ENCODE measurements around the gene CCL16. TPM values are rescaled to one million over a fixed set of nuclear protein-coding genes. Genes with fewer than 3 reads are reported as not detected.
"Not testable (repeated sequence)": the region's sequence is repeated elsewhere in the genome, so short reads cannot be mapped to it uniquely, and the experiment has no call there.

CCL16 gene
- total RNA-seq, 1 experiment from 2014 or later, result not detected

DNA sequence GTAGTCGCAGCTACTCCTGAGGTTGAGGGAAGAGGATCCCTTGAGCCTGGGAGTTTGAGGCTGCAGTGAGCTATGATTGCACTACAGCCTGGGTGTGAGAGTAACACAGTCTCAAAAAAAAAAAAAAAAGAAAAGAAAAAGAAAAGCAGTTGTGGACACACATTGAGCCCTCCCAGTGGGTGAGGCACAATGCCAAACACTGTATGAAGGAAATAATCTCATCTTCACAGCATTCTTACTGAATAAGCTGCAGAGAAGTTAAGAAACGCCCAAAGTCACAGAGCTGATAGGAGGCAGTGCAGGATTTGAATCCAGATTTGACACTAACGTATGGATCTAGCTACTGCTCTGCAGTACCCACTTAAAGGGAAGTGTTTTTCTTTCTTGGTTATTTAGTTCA lies 31.9 kb downstream of the CCL16 start:
- no peak for DNase-seq (ENCODE audit: low read depth)
- in situ Hi-C loops (cut with HindIII; ENCODE audit: low pct_unique_long_range_greater_than_20kb, low sequenced_read_pairs), result no loop called here

GRCh38 chr17:35948092-35948491 lies 33.2 kb downstream of the CCL16 start:
- in situ Hi-C loops (cut with HindIII; ENCODE audit: low pct_unique_long_range_greater_than_20kb, low sequenced_read_pairs), result no loop called here
- no peak for DNase-seq (ENCODE audit: low read depth)

DNA sequence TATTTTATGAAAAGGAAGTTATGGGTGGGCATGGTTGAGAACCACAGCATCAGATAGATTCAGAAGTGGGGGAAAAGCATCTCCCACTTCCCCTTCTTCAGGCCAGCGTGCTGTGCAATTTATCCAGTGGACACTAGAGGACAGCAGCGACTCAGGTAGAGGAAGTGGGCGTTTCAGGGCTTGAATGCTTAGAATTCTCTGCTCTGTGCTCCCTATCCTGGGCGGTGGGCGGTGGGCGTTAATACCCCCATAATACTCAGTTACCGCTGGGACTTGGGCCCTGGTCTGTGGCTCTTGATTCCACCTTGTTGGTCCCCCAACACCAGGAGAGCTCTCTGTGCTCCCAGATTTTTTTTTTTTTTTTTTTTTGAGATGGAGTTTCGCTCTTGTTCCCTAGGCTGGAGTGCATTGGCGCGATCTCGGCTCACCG lies 34.1 kb downstream of the CCL16 start:
- DNase-seq (ENCODE audit: low read depth), result peak; percentile 68
- in situ Hi-C loops (cut with HindIII; ENCODE audit: low pct_unique_long_range_greater_than_20kb, low sequenced_read_pairs), result no loop called here

GRCh38 chr17:35944151-35944550 lies 37.1 kb downstream of the CCL16 start:
- no peak for DNase-seq (ENCODE audit: low read depth)
- in situ Hi-C loops (cut with HindIII; ENCODE audit: low pct_unique_long_range_greater_than_20kb, low sequenced_read_pairs), result no loop called here

DNA sequence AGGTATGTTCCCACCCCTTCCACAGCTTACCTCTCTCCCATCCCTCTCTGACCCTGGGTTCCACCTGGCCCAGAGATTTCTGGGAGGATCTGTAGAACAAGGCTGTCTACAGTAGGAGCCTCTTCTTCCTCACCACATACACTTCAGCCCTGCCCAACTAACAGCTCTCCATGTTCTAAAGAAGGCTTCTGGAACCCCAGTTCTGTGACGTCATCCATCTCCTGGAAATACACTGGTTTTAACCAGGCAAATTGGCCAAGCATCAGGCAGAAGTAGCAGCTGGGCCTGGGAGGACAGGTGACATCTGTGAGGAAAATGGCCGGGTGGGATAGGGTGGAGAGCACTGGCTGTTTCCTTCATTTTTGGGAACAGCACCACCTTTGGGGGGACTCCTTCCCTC lies 37.8 kb downstream of the CCL16 start, which contains the start of gene LYZL6:
Gene LYZL6 (minus strand): TSS at position 177 of the 400 bp plus-strand sequence. CDS start 4,357 bp downstream, outside the sequence.
- no peak for DNase-seq (ENCODE audit: low read depth)
- in situ Hi-C loops (cut with HindIII; ENCODE audit: low pct_unique_long_range_greater_than_20kb, low sequenced_read_pairs), result no loop called here

GRCh38 chr17:35942588-35943186 lies 38.6 kb downstream of the CCL16 start:
- DNase-seq (ENCODE audit: low read depth), result no peak
- in situ Hi-C loops (cut with HindIII; ENCODE audit: low pct_unique_long_range_greater_than_20kb, low sequenced_read_pairs), result no loop called here

DNA sequence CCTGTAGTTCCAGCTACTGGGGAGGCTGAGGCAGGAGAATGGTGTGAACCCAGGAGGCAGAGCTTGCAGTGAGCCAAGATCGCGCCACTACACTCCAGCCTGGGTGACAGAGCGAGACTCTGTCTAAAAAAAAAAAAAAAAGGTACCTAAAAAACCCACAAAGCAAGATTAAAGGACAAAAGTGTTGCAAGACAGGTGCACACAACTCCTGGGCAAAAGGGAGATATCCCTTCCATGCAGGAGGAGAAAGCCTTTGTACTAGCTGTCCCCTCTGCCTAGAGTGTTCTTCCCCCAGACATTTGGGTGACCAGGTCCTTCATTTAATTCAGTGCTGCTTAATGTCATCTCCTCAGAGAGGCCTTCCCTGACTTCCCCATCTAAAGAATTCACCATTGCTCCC lies 42.8 kb downstream of the CCL16 start:
- DNase-seq (ENCODE audit: low read depth); in situ Hi-C loops (cut with HindIII; ENCODE audit: low pct_unique_long_range_greater_than_20kb, low sequenced_read_pairs): not testable (repeated sequence)

DNA sequence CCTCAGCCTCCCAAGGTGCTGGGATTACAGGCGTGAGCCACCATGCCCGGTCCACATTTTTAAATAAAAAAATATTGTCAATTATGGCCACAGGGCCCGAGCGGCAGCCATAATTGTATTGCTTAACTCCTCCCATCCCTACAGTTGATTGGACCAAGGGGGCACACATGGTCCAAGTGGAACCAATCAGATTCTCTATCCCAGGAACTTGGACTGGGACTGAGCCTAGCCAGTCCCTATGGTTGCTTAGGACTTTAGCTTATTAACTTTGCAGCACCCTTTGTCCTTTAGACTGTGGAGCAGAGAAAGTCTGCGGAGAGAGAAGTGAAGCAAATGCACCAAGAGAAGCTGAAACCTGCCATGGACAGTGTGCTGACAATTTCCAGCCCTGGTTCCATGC lies 45.2 kb downstream of the CCL16 start:
- in situ Hi-C loops (cut with HindIII; ENCODE audit: low pct_unique_long_range_greater_than_20kb, low sequenced_read_pairs), result no loop called here

GRCh38 chr17:35934760-35935159 lies 46.5 kb downstream of the CCL16 start:
- in situ Hi-C loops (cut with HindIII; ENCODE audit: low pct_unique_long_range_greater_than_20kb, low sequenced_read_pairs), result no loop called here
- DNase-seq (ENCODE audit: low read depth), result no peak

More for the DNA sequence above, 45.2 kb downstream of the CCL16 start:
- DNase-seq (ENCODE audit: low read depth), result no peak

DNA sequence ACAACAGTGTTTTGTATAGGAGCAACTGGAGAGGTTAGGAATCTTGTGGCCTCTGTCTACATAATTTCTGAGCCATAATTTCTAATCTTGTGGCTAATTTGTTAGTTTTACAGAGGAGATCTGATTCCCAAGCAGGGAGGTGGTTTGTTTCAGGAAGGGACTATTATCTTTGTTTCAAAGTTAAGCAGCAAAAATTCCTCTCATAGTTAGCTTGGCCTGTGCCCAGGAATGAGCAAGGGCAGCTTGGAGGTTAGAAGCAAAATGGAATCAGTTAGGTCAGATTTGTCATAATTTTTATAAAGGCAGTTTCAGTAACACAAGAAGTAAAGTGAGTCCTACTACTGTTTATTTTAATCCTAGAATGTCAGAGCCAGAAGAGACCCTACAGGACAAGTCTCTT lies 48.7 kb downstream of the CCL16 start:
- DNase-seq (ENCODE audit: low read depth), result no peak
- in situ Hi-C loops (cut with HindIII; ENCODE audit: low pct_unique_long_range_greater_than_20kb, low sequenced_read_pairs), result no loop called here

DNA sequence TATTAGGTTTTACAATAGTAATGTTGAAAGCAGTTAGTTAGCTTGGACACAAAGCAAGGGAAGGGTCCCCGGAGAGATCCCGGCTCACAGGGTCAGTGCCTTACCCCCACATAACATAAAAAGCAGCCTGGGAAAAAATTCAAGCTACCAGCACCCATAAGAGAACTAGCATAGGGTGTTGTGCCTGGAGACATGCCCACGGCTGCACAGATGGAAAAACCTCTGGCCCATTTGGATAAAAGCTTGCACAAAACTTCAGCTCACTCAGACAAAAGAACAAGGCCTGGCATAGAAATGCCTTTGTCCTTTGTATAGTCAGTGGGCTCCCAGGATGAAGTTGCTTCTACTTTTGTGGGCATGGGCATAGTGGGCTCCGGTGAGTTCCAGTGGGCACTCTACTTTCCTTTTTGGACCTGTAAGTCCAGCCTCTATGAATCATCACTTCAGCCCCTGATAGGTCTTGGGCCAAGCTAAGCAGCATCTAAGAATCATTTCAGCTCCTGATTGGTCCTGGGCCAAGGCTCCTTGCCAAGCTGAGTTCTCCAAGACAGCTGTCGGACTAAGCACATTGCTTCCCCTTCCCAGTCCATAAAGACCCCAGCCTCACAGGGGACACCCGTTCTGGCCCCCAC lies 49.4 kb downstream of the CCL16 start:
- in situ Hi-C loops (cut with HindIII; ENCODE audit: low pct_unique_long_range_greater_than_20kb, low sequenced_read_pairs), result no loop called here

GRCh38 chr17:35930211-35931065 lies 50.9 kb downstream of the CCL16 start, which contains the start of gene RDM1:
Gene RDM1 (minus strand): TSS chr17:35930773. CDS start chr17:35930727, 46 bp downstream.
- in situ Hi-C loops (cut with HindIII; ENCODE audit: low pct_unique_long_range_greater_than_20kb, low sequenced_read_pairs), result no loop called here
- DNase-seq (ENCODE audit: low read depth), result peak; percentile 84

More for the DNA sequence above, 49.4 kb downstream of the CCL16 start:
- DNase-seq (ENCODE audit: low read depth), result no peak

- no peak for DNase-seq (ENCODE audit: low read depth)
- in situ Hi-C loops (cut with HindIII; ENCODE audit: low pct_unique_long_range_greater_than_20kb, low sequenced_read_pairs), result no loop called here
Measured at GRCh38 chr17:35927714-35928113, 53.6 kb downstream of the CCL16 start.

Other genes starting within 250 kb of the CCL16 start
- gene RASL10B, start 249.9 kb downstream of the CCL16 start, total RNA-seq (2014; rRNA removed; shearing (Covaris generic); ENCODE audit: low replicate concordance), result 0.17 TPM in 1 of 2 replicates, not detected in the other
- not detected in 2 replicates for gene GAS2L2, start 228.3 kb downstream of the CCL16 start, total RNA-seq (2014; rRNA removed; shearing (Covaris generic); ENCODE audit: low replicate concordance)
- gene C17orf50, start 220.6 kb downstream of the CCL16 start, total RNA-seq (2014; rRNA removed; shearing (Covaris generic); ENCODE audit: low replicate concordance), result not detected in 2 replicates
- 1.7 TPM in 1 of 2 replicates, not detected in the other for gene MMP28, start 185.9 kb downstream of the CCL16 start, total RNA-seq (2014; rRNA removed; shearing (Covaris generic); ENCODE audit: low replicate concordance)
- 4.9 and 7.7 TPM in 2 replicates for gene TAF15, start 172.0 kb downstream of the CCL16 start, total RNA-seq (2014; rRNA removed; shearing (Covaris generic); ENCODE audit: low replicate concordance)
- not detected in 2 replicates for gene HEATR9, start 112.6 kb downstream of the CCL16 start, total RNA-seq (2014; rRNA removed; shearing (Covaris generic); ENCODE audit: low replicate concordance)
- 16.0 and 21.5 TPM in 2 replicates for gene CCL5, start 101.1 kb downstream of the CCL16 start, total RNA-seq (2014; rRNA removed; shearing (Covaris generic); ENCODE audit: low replicate concordance)
- 12.8 and 13.7 TPM in 2 replicates for gene RDM1, start 50.7 kb downstream of the CCL16 start, total RNA-seq (2014; rRNA removed; shearing (Covaris generic); ENCODE audit: low replicate concordance)
- gene LYZL6, start 37.8 kb downstream of the CCL16 start, total RNA-seq (2014; rRNA removed; shearing (Covaris generic); ENCODE audit: low replicate concordance), result not detected in 2 replicates
- not detected in 2 replicates for gene CCL14, start 5.2 kb upstream of the CCL16 start, total RNA-seq (2014; rRNA removed; shearing (Covaris generic); ENCODE audit: low replicate concordance)
- not detected in 2 replicates for gene CCL15, start 20.1 kb upstream of the CCL16 start, total RNA-seq (2014; rRNA removed; shearing (Covaris generic); ENCODE audit: low replicate concordance)
- gene CCL23, start 36.5 kb upstream of the CCL16 start, total RNA-seq (2014; rRNA removed; shearing (Covaris generic); ENCODE audit: low replicate concordance), result not detected in 2 replicates
- not detected in 2 replicates for gene CCL18, start 82.8 kb upstream of the CCL16 start, total RNA-seq (2014; rRNA removed; shearing (Covaris generic); ENCODE audit: low replicate concordance)
- gene CCL3, start 108.6 kb upstream of the CCL16 start, total RNA-seq (2014; rRNA removed; shearing (Covaris generic); ENCODE audit: low replicate concordance), result not detected in 2 replicates
- not detected in 2 replicates for gene CCL4, start 122.3 kb upstream of the CCL16 start, total RNA-seq (2014; rRNA removed; shearing (Covaris generic); ENCODE audit: low replicate concordance)
- gene TBC1D3B, start 195.1 kb upstream of the CCL16 start, total RNA-seq (2014; rRNA removed; shearing (Covaris generic); ENCODE audit: low replicate concordance), result 0.95 TPM in 1 of 2 replicates, not detected in the other
- not detected in 2 replicates for gene CCL3L1, start 215.3 kb upstream of the CCL16 start, total RNA-seq (2014; rRNA removed; shearing (Covaris generic); ENCODE audit: low replicate concordance)
- not detected in 2 replicates for gene CCL4L2, start 229.6 kb upstream of the CCL16 start, total RNA-seq (2014; rRNA removed; shearing (Covaris generic); ENCODE audit: low replicate concordance)